Measurements from ENCODE around the gene NDUFA12.

NDUFA12 gene

DNA sequence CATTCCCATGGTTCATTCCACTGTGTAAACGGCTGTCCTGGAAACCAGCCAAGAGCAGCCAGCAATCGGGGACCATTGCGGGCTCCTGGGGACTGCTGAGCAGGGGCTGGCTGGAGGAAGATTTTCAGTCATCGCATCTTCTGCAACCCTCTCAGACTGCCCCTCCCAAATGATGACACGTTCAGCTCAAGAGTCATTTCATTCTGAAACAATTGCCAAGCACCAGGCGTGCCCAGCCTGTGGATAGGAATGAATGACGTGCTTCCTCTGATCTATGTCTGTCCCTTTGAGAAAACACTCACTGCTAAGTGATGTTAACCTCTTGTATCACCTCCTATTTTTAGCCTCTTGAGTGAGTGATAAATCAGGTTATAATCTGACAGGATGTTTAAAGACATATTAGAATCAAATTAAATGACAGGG, 62.0 kb downstream of the NDUFA12 start (continued):
- TF ChIP-seq ZNF701 (tag by site-specific recombination; IDR thresholded peaks at IDR 0.05) = no peak
- TF ChIP-seq GLIS2 (tag by site-specific recombination; IDR thresholded peaks at IDR 0.05) = no peak
- TF ChIP-seq ZNF335 (tag by site-specific recombination; conservative IDR thresholded peaks at IDR 0.05) = 0 out of 2 replicates have a peak, but pooled peaks have one; percentile 28
- no peak for TF ChIP-seq ZBTB48 (tag by site-specific recombination; IDR thresholded peaks at IDR 0.05)
- no peak for TF ChIP-seq ZNF10 (tag by site-specific recombination; IDR thresholded peaks at IDR 0.05)
- TF ChIP-seq BCL11B (tag by site-specific recombination; IDR thresholded peaks at IDR 0.05; ENCODE audit: low read depth) = no peak
- TF ChIP-seq ZNF157 (tag by site-specific recombination; IDR thresholded peaks at IDR 0.05) = no peak
- no peak for TF ChIP-seq ZFP69B (tag by site-specific recombination; IDR thresholded peaks at IDR 0.05)
- TF ChIP-seq ZNF433 (tag by site-specific recombination; IDR thresholded peaks at IDR 0.05; ENCODE audit: low read depth) = no peak
- TF ChIP-seq SP7 (tag by site-specific recombination; IDR thresholded peaks at IDR 0.05) = peak; percentile 78
- peak; percentile 31; the same call in 1 of the 2 replicates for TF ChIP-seq ZNF366 (tag by site-specific recombination; conservative IDR thresholded peaks at IDR 0.05)
- peak; percentile 79; the same call in 1 of the 2 replicates for TF ChIP-seq MZF1 (tag by site-specific recombination; IDR thresholded peaks at IDR 0.05; ENCODE audit: borderline replicate concordance)
- TF ChIP-seq ZNF114 (tag by site-specific recombination; IDR thresholded peaks at IDR 0.05) = no peak
- peak; percentile 87 for TF ChIP-seq ZNF629 (tag by site-specific recombination; IDR thresholded peaks at IDR 0.05)
- TF ChIP-seq ZNF449 (tag by site-specific recombination; IDR thresholded peaks at IDR 0.05) = peak; percentile 13; the same call in 1 of the 2 replicates
- TF ChIP-seq ZNF792 (tag by site-specific recombination; IDR thresholded peaks at IDR 0.05) = no peak
- no peak for TF ChIP-seq ZBTB11 (tag by site-specific recombination; conservative IDR thresholded peaks at IDR 0.05; ENCODE audit: low read depth)
- TF ChIP-seq ZNF623 (tag by site-specific recombination; IDR thresholded peaks at IDR 0.05) = no peak
- TF ChIP-seq, protein P1, sequence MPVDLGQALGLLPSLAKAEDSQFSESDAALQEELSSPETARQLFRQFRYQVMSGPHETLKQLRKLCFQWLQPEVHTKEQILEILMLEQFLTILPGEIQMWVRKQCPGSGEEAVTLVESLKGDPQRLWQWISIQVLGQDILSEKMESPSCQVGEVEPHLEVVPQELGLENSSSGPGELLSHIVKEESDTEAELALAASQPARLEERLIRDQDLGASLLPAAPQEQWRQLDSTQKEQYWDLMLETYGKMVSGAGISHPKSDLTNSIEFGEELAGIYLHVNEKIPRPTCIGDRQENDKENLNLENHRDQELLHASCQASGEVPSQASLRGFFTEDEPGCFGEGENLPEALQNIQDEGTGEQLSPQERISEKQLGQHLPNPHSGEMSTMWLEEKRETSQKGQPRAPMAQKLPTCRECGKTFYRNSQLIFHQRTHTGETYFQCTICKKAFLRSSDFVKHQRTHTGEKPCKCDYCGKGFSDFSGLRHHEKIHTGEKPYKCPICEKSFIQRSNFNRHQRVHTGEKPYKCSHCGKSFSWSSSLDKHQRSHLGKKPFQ (tag by site-specific recombination; IDR thresholded peaks at IDR 0.05) = no peak
- no peak; the same call in 1 of the 2 replicates for TF ChIP-seq TSHZ1 (tag by site-specific recombination; IDR thresholded peaks at IDR 0.05; ENCODE audit: borderline replicate concordance)
- TF ChIP-seq ZNF707 (tag by site-specific recombination; IDR thresholded peaks at IDR 0.05) = no peak
- no peak for TF ChIP-seq ZNF121 (tag by site-specific recombination; IDR thresholded peaks at IDR 0.05)
- 0 out of 2 replicates have a peak, but pooled peaks have one; percentile 12 for TF ChIP-seq PRDM10 (tag by site-specific recombination; IDR thresholded peaks at IDR 0.05)
- TF ChIP-seq, protein P2, sequence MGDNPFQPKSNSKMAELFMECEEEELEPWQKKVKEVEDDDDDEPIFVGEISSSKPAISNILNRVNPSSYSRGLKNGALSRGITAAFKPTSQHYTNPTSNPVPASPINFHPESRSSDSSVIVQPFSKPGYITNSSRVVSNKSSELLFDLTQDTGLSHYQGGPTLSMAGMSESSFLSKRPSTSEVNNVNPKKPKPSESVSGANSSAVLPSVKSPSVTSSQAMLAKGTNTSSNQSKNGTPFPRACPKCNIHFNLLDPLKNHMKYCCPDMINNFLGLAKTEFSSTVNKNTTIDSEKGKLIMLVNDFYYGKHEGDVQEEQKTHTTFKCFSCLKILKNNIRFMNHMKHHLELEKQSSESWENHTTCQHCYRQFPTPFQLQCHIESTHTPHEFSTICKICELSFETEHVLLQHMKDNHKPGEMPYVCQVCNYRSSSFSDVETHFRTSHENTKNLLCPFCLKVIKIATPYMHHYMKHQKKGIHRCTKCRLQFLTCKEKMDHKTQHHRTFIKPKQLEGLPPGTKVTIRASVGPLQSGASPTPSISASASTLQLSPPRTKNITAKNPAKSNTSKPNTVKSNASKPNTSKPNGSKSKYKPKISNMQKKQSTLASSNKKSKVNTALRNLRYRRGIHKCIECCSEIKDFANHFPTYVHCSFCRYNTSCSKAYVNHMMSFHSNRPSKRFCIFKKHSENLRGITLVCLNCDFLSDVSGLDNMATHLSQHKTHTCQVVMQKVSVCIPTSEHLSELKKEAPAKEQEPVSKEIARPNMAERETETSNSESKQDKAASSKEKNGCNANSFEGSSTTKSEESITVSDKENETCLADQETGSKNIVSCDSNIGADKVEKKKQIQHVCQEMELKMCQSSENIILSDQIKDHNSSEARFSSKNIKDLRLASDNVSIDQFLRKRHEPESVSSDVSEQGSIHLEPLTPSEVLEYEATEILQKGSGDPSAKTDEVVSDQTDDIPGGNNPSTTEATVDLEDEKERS (tag by site-specific recombination; IDR thresholded peaks at IDR 0.05) = no peak
